CD4-positive, CD25-positive, alpha-beta regulatory T cell (primary cell): ENCODE measurements around the gene FN3K. TPM values are rescaled to one million over a fixed set of nuclear protein-coding genes. Genes with fewer than 3 reads are reported as not detected.
A peak's percentile ranks its signal among the peaks of the same experiment; 100 is the strongest.
"Not testable (repeated sequence)": the region's sequence is repeated elsewhere in the genome, so short reads cannot be mapped to it uniquely, and the experiment has no call there.

Experiments
- ATAC-seq, 2 donors: fragments of 150-1000 bp; cut with Tn5 transposase; one replicate each; pipeline ENCODE4 v1.10.0; 2021; ENCODE audit warnings: low read depth in 2 of 2, moderate number of reproducible peaks in 2 of 2, moderate library complexity in 1 of 2
- DNase-seq, 3 donors: peaks; one replicate each; pipeline versions ENCODE4 v3.0.0 to v3.0.0-alpha.2; 2012 to 2022; ENCODE audit warnings: mixed read lengths in 1 of 3
- H3K27ac ChIP-seq: one replicate; pipeline ENCODE4 v1.7.0; 2013; ENCODE audit warnings: mild to moderate bottlenecking, low read length; ENCODE audit not compliant: insufficient read depth, poor library complexity, severe bottlenecking
- H3K27me3 ChIP-seq: one replicate; pipeline ENCODE4 v1.7.0; 2013; ENCODE audit warnings: low read length; ENCODE audit not compliant: control insufficient read depth, insufficient read depth
- H3K36me3 ChIP-seq: one replicate; pipeline ENCODE4 v1.7.0; 2013; ENCODE audit warnings: mild to moderate bottlenecking, low read length, moderate library complexity; ENCODE audit not compliant: control insufficient read depth, insufficient read depth
- H3K4me1 ChIP-seq: 2 replicates; pipeline ENCODE4 v1.7.0; 2013; ENCODE audit warnings: mild to moderate bottlenecking, low read length; ENCODE audit not compliant: insufficient read depth, control insufficient read depth, poor library complexity, severe bottlenecking
- H3K4me3 ChIP-seq: one replicate; pipeline ENCODE4 v1.7.0; 2013; ENCODE audit warnings: low read depth, mild to moderate bottlenecking, low read length, moderate library complexity
- H3K9me3 ChIP-seq, 2 experiments: 1 replicate in 1 of 2; 2 replicates in 1 of 2; pipeline ENCODE4 v1.7.0; 2013; ENCODE audit warnings: low read length in 2 of 2, mild to moderate bottlenecking in 1 of 2, moderate library complexity in 1 of 2; ENCODE audit not compliant: control insufficient read depth in 2 of 2
- H3K27ac Mint-ChIP-seq, 3 donors: one replicate each; pipeline ENCODE4 v1.8.0; 2020 to 2022; ENCODE audit warnings: mild to moderate bottlenecking in 3 of 3, mixed read lengths in 3 of 3, moderate library complexity in 2 of 3
- H3K27me3 Mint-ChIP-seq: one replicate; pipeline ENCODE4 v1.8.0; 2022; ENCODE audit warnings: mild to moderate bottlenecking, mixed read lengths
- H3K36me3 Mint-ChIP-seq: one replicate; pipeline ENCODE4 v1.8.0; 2020; ENCODE audit warnings: mixed read lengths
- H3K4me1 Mint-ChIP-seq, 4 donors: one replicate each; pipeline ENCODE4 v1.8.0; 2020 to 2022; ENCODE audit warnings: mixed read lengths in 4 of 4, mild to moderate bottlenecking in 1 of 4
- H3K4me3 Mint-ChIP-seq, 4 donors: one replicate each; pipeline ENCODE4 v1.8.0; 2020 to 2022; ENCODE audit warnings: mild to moderate bottlenecking in 4 of 4, mixed read lengths in 4 of 4, moderate library complexity in 3 of 4
- H3K9me3 Mint-ChIP-seq, 7 donors: one replicate each; pipeline ENCODE4 v1.8.0; 2020 to 2022; ENCODE audit warnings: mixed read lengths in 7 of 7, mild to moderate bottlenecking in 3 of 7, moderate library complexity in 2 of 7
- polyA plus RNA-seq, 4 donors: library from polyadenylated mRNA; unstranded; fragments of 300-500 nt; fragmentation: Illumina TruSeq; gene quantifications; one replicate each; pipeline ENCODE4 v1.2.3, GENCODE V29; 2021
- total RNA-seq: library from RNA; stranded (reverse); gene quantifications from one replicate; pipeline ENCODE4 v1.2.3, GENCODE V29; 2022

The FN3K gene
- total and polyA plus RNA-seq, 5 donors from 2014 or later, result 0.18 to 2.0 (median 0.26) TPM

- peaks cover 5% of the 10 kb centered on the region for H3K36me3 ChIP-seq
- no peak overlapping the region for H3K27ac ChIP-seq
- Mint-ChIP-seq H3K9me3 (peaks cover 0 to 11% (median 5%) of the 10 kb centered on the region in 7 donors), H3K4me3 (peak overlapping the region in 1 of 4 donors; percentile 21), H3K36me3 (peaks cover 15% of the 10 kb centered on the region), H3K4me1 (peaks cover 0 to 9% (median 0%) of the 10 kb centered on the region in 4 donors), H3K27me3 (no peaks in the 10 kb centered on the region), H3K27ac (no peak overlapping the region)
- no peak overlapping the region for H3K4me3 ChIP-seq
- no peak for ATAC-seq
- H3K9me3 ChIP-seq, result peaks cover 6 to 8% of the 10 kb centered on the region in 2 experiments
- H3K4me1 ChIP-seq, result peaks cover 10% of the 10 kb centered on the region
- no peak for DNase-seq
- no peaks in the 10 kb centered on the region for H3K27me3 ChIP-seq
These were observed 2.8 kb downstream of the FN3K start for GRCh38 chr17:82737967-82738877.

GRCh38 chr17:82740906-82741759, 5.7 kb downstream of the FN3K start:
- H3K27me3 Mint-ChIP-seq, result peaks cover 4% of the 10 kb centered on the region
- H3K4me3 Mint-ChIP-seq, result no peak overlapping the region
- peaks cover 0 to 10% (median 6%) of the 10 kb centered on the region in 7 donors for H3K9me3 Mint-ChIP-seq
- no peak overlapping the region for H3K27ac Mint-ChIP-seq
- Histone ChIP-seq H3K27me3 (no peaks in the 10 kb centered on the region), H3K36me3 (peaks cover 5% of the 10 kb centered on the region), H3K27ac (no peak overlapping the region), H3K9me3 (peaks cover 8% of the 10 kb centered on the region in 2 experiments), H3K4me3 (no peak overlapping the region), H3K4me1 (no peaks in the 10 kb centered on the region)
- peaks cover 0 to 3% (median 0%) of the 10 kb centered on the region in 4 donors for H3K4me1 Mint-ChIP-seq
- ATAC-seq (no peak), DNase-seq (no peak)
- peaks cover 12% of the 10 kb centered on the region for H3K36me3 Mint-ChIP-seq

GRCh38 chr17:82743344-82744219, 8.2 kb downstream of the FN3K start:
- DNase-seq, result no peak
- Mint-ChIP-seq H3K36me3 (peaks cover 12% of the 10 kb centered on the region), H3K9me3 (peaks cover 0 to 17% (median 6%) of the 10 kb centered on the region in 7 donors), H3K27me3 (peaks cover 8% of the 10 kb centered on the region), H3K27ac (no peak overlapping the region), H3K4me3 (no peak overlapping the region), H3K4me1 (no peaks in the 10 kb centered on the region)
- H3K4me3 ChIP-seq, result no peak overlapping the region
- H3K9me3 ChIP-seq, result peaks cover 8% of the 10 kb centered on the region in 2 experiments
- no peaks in the 10 kb centered on the region for H3K4me1 ChIP-seq
- no peak overlapping the region for H3K27ac ChIP-seq
- ATAC-seq, result no peak
- H3K27me3 ChIP-seq, result no peaks in the 10 kb centered on the region
- peaks cover 5% of the 10 kb centered on the region for H3K36me3 ChIP-seq

- H3K27me3 ChIP-seq, H3K27ac ChIP-seq, H3K4me1 Mint-ChIP-seq, H3K27me3 Mint-ChIP-seq, H3K9me3 ChIP-seq, H3K27ac Mint-ChIP-seq, H3K36me3 ChIP-seq, H3K4me3 Mint-ChIP-seq, H3K4me1 ChIP-seq, ATAC-seq, H3K4me3 ChIP-seq, DNase-seq: not testable (repeated sequence)
- peaks cover 12% of the 10 kb centered on the region for H3K36me3 Mint-ChIP-seq
- H3K9me3 Mint-ChIP-seq, result peaks cover 0 to 17% (median 6%) of the 10 kb centered on the region in 7 donors
These were observed 9.3 kb downstream of the FN3K start for GRCh38 chr17:82744736-82745135.

GRCh38 chr17:82745524-82745923, 10.1 kb downstream of the FN3K start:
- DNase-seq, result no peak
- peaks cover 12% of the 10 kb centered on the region for H3K36me3 Mint-ChIP-seq

GRCh38 chr17:82748756-82749155, 13.3 kb downstream of the FN3K start:
- H3K9me3 Mint-ChIP-seq, result peaks cover 0 to 7% (median 3%) of the 10 kb centered on the region in 7 donors
- Histone ChIP-seq H3K9me3 (peaks cover 0 to 2% of the 10 kb centered on the region in 2 experiments), H3K36me3 (no peaks in the 10 kb centered on the region), H3K27ac (no peak overlapping the region), H3K27me3 (no peaks in the 10 kb centered on the region), H3K4me1 (peaks cover 10% of the 10 kb centered on the region), H3K4me3 (no peak overlapping the region)
- H3K4me1 Mint-ChIP-seq, result peaks cover 0 to 12% (median 7%) of the 10 kb centered on the region in 4 donors
- H3K27ac Mint-ChIP-seq, result peak overlapping the region in 1 of 3 donors; percentile 60
- peak overlapping the region in 2 of 4 donors; percentile 75 to 78 for H3K4me3 Mint-ChIP-seq
- no peaks in the 10 kb centered on the region for H3K36me3 Mint-ChIP-seq
- ATAC-seq (no peak), DNase-seq (no peak)
- peaks cover 8% of the 10 kb centered on the region for H3K27me3 Mint-ChIP-seq

More at GRCh38 chr17:82745524-82745923, 10.1 kb downstream of the FN3K start:
- peaks cover 8% of the 10 kb centered on the region for H3K27me3 Mint-ChIP-seq
- H3K4me3 Mint-ChIP-seq, result no peak overlapping the region
- H3K9me3 Mint-ChIP-seq, result peaks cover 0 to 17% (median 4%) of the 10 kb centered on the region in 7 donors
- H3K27ac ChIP-seq, result no peak overlapping the region
- H3K4me3 ChIP-seq, result no peak overlapping the region
- H3K36me3 ChIP-seq, result peaks cover 5% of the 10 kb centered on the region
- ATAC-seq, result no peak
- no peaks in the 10 kb centered on the region for H3K27me3 ChIP-seq
- no peaks in the 10 kb centered on the region for H3K4me1 Mint-ChIP-seq
- H3K4me1 ChIP-seq, result no peaks in the 10 kb centered on the region
- peaks cover 7 to 8% of the 10 kb centered on the region in 2 experiments for H3K9me3 ChIP-seq
- H3K27ac Mint-ChIP-seq, result no peak overlapping the region
